Measurements from ENCODE around the gene CD300LF.

Gene CD300LF

GRCh38 chr17:74691151-74691550, 21.6 kb downstream of the CD300LF start:
- Histone ChIP-seq H3K36me3 (ENCODE audit: insufficient read depth, low read length) (no peaks in the 10 kb centered on the region), H3K27ac (ENCODE audit: low read depth, low read length, poor library complexity, severe bottlenecking) (no peak overlapping the region), H3K9me2 (ENCODE audit: low read depth, low read length) (no peaks in the 10 kb centered on the region), H4K20me1 (ENCODE audit: insufficient read depth, low read length) (no peaks in the 10 kb centered on the region), H3K4me2 (ENCODE audit: low read length) (no peak overlapping the region), H3F3A (ENCODE audit: insufficient read depth, low read length) (no peaks in the 10 kb centered on the region), H3K27me3 (ENCODE audit: insufficient read depth, low read length) (no peaks in the 10 kb centered on the region), H3K79me2 (ENCODE audit: insufficient read depth, low read length) (no peaks in the 10 kb centered on the region), H3K9ac (ENCODE audit: low read length) (no peak overlapping the region), H3K4me1 (ENCODE audit: insufficient read depth, low read length, severe bottlenecking) (no peaks in the 10 kb centered on the region), H2AFZ (ENCODE audit: low read length) (no peak overlapping the region), H3K4me3 (ENCODE audit: low read depth, low read length, poor library complexity, severe bottlenecking) (no peak overlapping the region), H3K9me3 (ENCODE audit: low read length) (no peaks in the 10 kb centered on the region)
- TF ChIP-seq EZH2 (IDR thresholded peaks at IDR 0.05; ENCODE audit: borderline replicate concordance, low read length) (no peak), CTCF (IDR thresholded peaks at IDR 0.05; ENCODE audit: low read length) (no peak)

- H3K27me3 ChIP-seq (ENCODE audit: insufficient read depth, low read length) = no peaks in the 10 kb centered on the region
- H3K9me2 ChIP-seq (ENCODE audit: low read depth, low read length) = no peaks in the 10 kb centered on the region
- H3F3A ChIP-seq (ENCODE audit: insufficient read depth, low read length) = no peaks in the 10 kb centered on the region
- no peak overlapping the region for H3K9ac ChIP-seq (ENCODE audit: low read length)
- H4K20me1 ChIP-seq (ENCODE audit: insufficient read depth, low read length) = no peaks in the 10 kb centered on the region
- no peaks in the 10 kb centered on the region for H3K36me3 ChIP-seq (ENCODE audit: insufficient read depth, low read length)
- TF ChIP-seq EZH2 (IDR thresholded peaks at IDR 0.05; ENCODE audit: borderline replicate concordance, low read length) (no peak), CTCF (IDR thresholded peaks at IDR 0.05; ENCODE audit: low read length) (no peak)
- H3K27ac ChIP-seq (ENCODE audit: low read depth, low read length, poor library complexity, severe bottlenecking) = no peak overlapping the region
- H3K4me1 ChIP-seq (ENCODE audit: insufficient read depth, low read length, severe bottlenecking) = no peaks in the 10 kb centered on the region
- H3K9me3 ChIP-seq (ENCODE audit: low read length) = no peaks in the 10 kb centered on the region
- no peak overlapping the region for H3K4me3 ChIP-seq (ENCODE audit: low read depth, low read length, poor library complexity, severe bottlenecking)
- H3K79me2 ChIP-seq (ENCODE audit: insufficient read depth, low read length) = no peaks in the 10 kb centered on the region
- H2AFZ ChIP-seq (ENCODE audit: low read length) = no peak overlapping the region
- H3K4me2 ChIP-seq (ENCODE audit: low read length) = no peak overlapping the region
Measured at GRCh38 chr17:74690409-74690825, 22.3 kb downstream of the CD300LF start.

- Histone ChIP-seq H4K20me1 (ENCODE audit: insufficient read depth, low read length) (no peaks in the 10 kb centered on the region), H3K9me2 (ENCODE audit: low read depth, low read length) (no peaks in the 10 kb centered on the region), H3K9ac (ENCODE audit: low read length) (no peak overlapping the region), H3F3A (ENCODE audit: insufficient read depth, low read length) (no peaks in the 10 kb centered on the region), H3K79me2 (ENCODE audit: insufficient read depth, low read length) (no peaks in the 10 kb centered on the region), H3K4me1 (ENCODE audit: insufficient read depth, low read length, severe bottlenecking) (no peaks in the 10 kb centered on the region), H3K4me3 (ENCODE audit: low read depth, low read length, poor library complexity, severe bottlenecking) (no peak overlapping the region), H3K27me3 (ENCODE audit: insufficient read depth, low read length) (no peaks in the 10 kb centered on the region), H2AFZ (ENCODE audit: low read length) (no peak overlapping the region), H3K9me3 (ENCODE audit: low read length) (no peaks in the 10 kb centered on the region), H3K36me3 (ENCODE audit: insufficient read depth, low read length) (no peaks in the 10 kb centered on the region), H3K27ac (ENCODE audit: low read depth, low read length, poor library complexity, severe bottlenecking) (no peak overlapping the region), H3K4me2 (ENCODE audit: low read length) (no peak overlapping the region)
- TF ChIP-seq EZH2 (IDR thresholded peaks at IDR 0.05; ENCODE audit: borderline replicate concordance, low read length) (no peak), CTCF (IDR thresholded peaks at IDR 0.05; ENCODE audit: low read length) (no peak)
Measured at GRCh38 chr17:74687886-74688285, 24.8 kb downstream of the CD300LF start.

All from OCI-LY1 (cell line).